H1 (cell line): ENCODE measurements around the gene CTSG. TPM values are rescaled to one million over a fixed set of nuclear protein-coding genes. Genes with fewer than 3 reads are reported as not detected.

ENCODE experiments used
- CTCF ChIA-PET: fragments of 300-600 bp; sonication (Branson Sonifier 250); formaldehyde crosslinking; loops from one replicate; lab custom pipeline; 2021; ENCODE audit not compliant: partially characterized antibody; lab: Charles Lee
- POLR2A ChIA-PET: fragments of 300-600 bp; sonication (Branson Sonifier 250); formaldehyde crosslinking; loops from one replicate; lab custom pipeline; 2021; ENCODE audit warnings: inconsistent platforms; ENCODE audit not compliant: partially characterized antibody; lab: Charles Lee
- DNase-seq, 2 experiments: peaks; one replicate each; pipeline versions ENCODE4 v3.0.0 to v3.0.0-alpha.2; 2010 to 2022; ENCODE audit warnings: low spot score in 2 of 2, low read depth in 1 of 2, mixed read lengths in 1 of 2
- FAIRE-seq: peaks from 2 replicates; lab custom pipeline; 2011; peaks lifted over from hg19 to GRCh38; lab: Jason Lieb, UNC
- H2AFZ ChIP-seq: 2 replicates; pipeline ENCODE4 v1.8.1; 2012; ENCODE audit warnings: low read length, inconsistent platforms
- H2AK5ac ChIP-seq: 2 replicates; pipeline ENCODE4 v1.6.1; 2013; ENCODE audit warnings: low read depth, low read length
- H2BK120ac ChIP-seq: replicated peaks from 2 replicates; pipeline ENCODE3; 2013; ENCODE audit warnings: low read depth, low read length, inconsistent platforms
- H2BK12ac ChIP-seq: 2 replicates; pipeline ENCODE4 v1.6.1; 2013; ENCODE audit warnings: low read depth, low read length
- H2BK15ac ChIP-seq: 2 replicates; pipeline ENCODE4 v1.6.1; 2013; ENCODE audit warnings: low read length
- H2BK20ac ChIP-seq: 2 replicates; pipeline ENCODE4 v1.6.1; 2013; ENCODE audit warnings: low read length
- H2BK5ac ChIP-seq: 2 replicates; pipeline ENCODE4 v1.6.1; 2013; ENCODE audit warnings: low read depth, low read length
- H3K14ac ChIP-seq: 2 replicates; pipeline ENCODE4 v1.6.1; 2013; ENCODE audit warnings: inconsistent platforms; ENCODE audit not compliant: insufficient read length
- H3K18ac ChIP-seq: 2 replicates; pipeline ENCODE4 v1.6.1; 2013; ENCODE audit warnings: low read length; ENCODE audit errors: extremely low read depth
- H3K23ac ChIP-seq: 2 replicates; pipeline ENCODE4 v1.6.1; 2013; ENCODE audit warnings: inconsistent platforms; ENCODE audit not compliant: insufficient read length
- H3K23me2 ChIP-seq: 2 replicates; pipeline ENCODE4 v1.6.1; 2013; ENCODE audit warnings: low read depth, low read length
- H3K27ac ChIP-seq: 2 replicates; pipeline ENCODE4 v1.6.1; 2011; ENCODE audit warnings: low read depth, low read length, inconsistent platforms
- H3K27me3 ChIP-seq, 4 experiments: replicated peaks in 1 of 4; 1 replicate in 1 of 4; 2 replicates in 3 of 4; pipeline versions ENCODE4 v1.6.1 to v1.8.1; 2011 to 2013; ENCODE audit warnings: low read length in 3 of 4, mild to moderate bottlenecking in 3 of 4, inconsistent platforms in 2 of 4, mixed read lengths in 2 of 4, moderate library complexity in 1 of 4; ENCODE audit not compliant: control insufficient read depth in 3 of 4, insufficient read depth in 3 of 4; ENCODE audit errors: extremely low read depth in 1 of 4
- H3K36me3 ChIP-seq, 4 experiments: 2 replicates each; pipeline versions ENCODE4 v1.6.1 to v1.8.1; 2011 to 2013; ENCODE audit warnings: mild to moderate bottlenecking in 4 of 4, low read length in 3 of 4, moderate library complexity in 2 of 4, control low read depth in 1 of 4, inconsistent platforms in 1 of 4; ENCODE audit not compliant: insufficient read depth in 4 of 4, control insufficient read depth in 2 of 4
- H3K4ac ChIP-seq: replicated peaks from 2 replicates; pipeline ENCODE3; 2013; ENCODE audit warnings: low read length, low read depth, mixed read lengths, inconsistent platforms; ENCODE audit not compliant: insufficient read length
- H3K4me1 ChIP-seq, 4 experiments: replicated peaks in 1 of 4; 1 replicate in 1 of 4; 2 replicates in 3 of 4; pipeline versions ENCODE4 v1.6.1 to v1.8.1; 2011 to 2013; ENCODE audit warnings: low read length in 3 of 4, inconsistent platforms in 2 of 4, mixed read lengths in 1 of 4; ENCODE audit not compliant: insufficient read depth in 4 of 4, control insufficient read depth in 3 of 4
- H3K4me2 ChIP-seq, 2 experiments: 2 replicates each; pipeline versions ENCODE4 v1.6.1 to v1.8.1; 2011 to 2013; ENCODE audit warnings: low read depth in 2 of 2, low read length in 2 of 2, control low read depth in 1 of 2, inconsistent platforms in 1 of 2, mild to moderate bottlenecking in 1 of 2; ENCODE audit not compliant: insufficient read depth in 1 of 2
- H3K4me3 ChIP-seq, 4 experiments: fragments of 200-600, 300-600 bp in 1 of 4; sonication (generic), shearing (Covaris generic), sonication (Bioruptor Twin) in 1 of 4; 2 replicates each; pipeline versions ENCODE4 v1.5.1 to v1.8.1; 2011 to 2016; ENCODE audit warnings: low read length in 4 of 4, low read depth in 3 of 4, control low read depth in 2 of 4, inconsistent platforms in 2 of 4, mild to moderate bottlenecking in 2 of 4, mixed read lengths in 1 of 4, moderate library complexity in 1 of 4; ENCODE audit not compliant: insufficient read depth in 2 of 4; ENCODE audit errors: extremely low read depth in 1 of 4
- H3K56ac ChIP-seq: replicated peaks from 2 replicates; pipeline ENCODE3; 2013; ENCODE audit warnings: low read depth, mild to moderate bottlenecking, mixed read lengths, low read length, inconsistent platforms; ENCODE audit not compliant: insufficient read length
- H3K79me1 ChIP-seq: 2 replicates; pipeline ENCODE4 v1.6.1; 2013; ENCODE audit warnings: low read depth, low read length, control low read depth
- H3K79me2 ChIP-seq, 2 experiments: 2 replicates each; pipeline versions ENCODE4 v1.6.1 to v1.8.1; 2012 to 2013; ENCODE audit warnings: low read length in 2 of 2, mild to moderate bottlenecking in 2 of 2, inconsistent platforms in 1 of 2; ENCODE audit not compliant: insufficient read depth in 2 of 2, control insufficient read depth in 1 of 2
- H3K9ac ChIP-seq, 4 experiments: replicated peaks in 1 of 4; 1 replicate in 1 of 4; 2 replicates in 3 of 4; pipeline versions ENCODE4 v1.6.1 to v1.8.1; 2011 to 2013; ENCODE audit warnings: low read depth in 3 of 4, low read length in 3 of 4, control low read depth in 2 of 4, mild to moderate bottlenecking in 2 of 4, moderate library complexity in 2 of 4, inconsistent platforms in 1 of 4; ENCODE audit errors: extremely low read depth in 1 of 4
- H3K9me3 ChIP-seq, 2 experiments: 2 replicates each; pipeline versions ENCODE4 v1.6.1 to v1.8.1; 2012 to 2013; ENCODE audit warnings: mild to moderate bottlenecking in 2 of 2, moderate library complexity in 2 of 2, control low read depth in 1 of 2, inconsistent platforms in 1 of 2, low read depth in 1 of 2, low read length in 1 of 2, mixed read lengths in 1 of 2; ENCODE audit not compliant: insufficient read depth in 2 of 2
- H4K20me1 ChIP-seq, 2 experiments: replicated peaks in 1 of 2; 2 replicates each; pipeline versions ENCODE3 to v1.8.1; 2011 to 2013; ENCODE audit warnings: inconsistent platforms in 2 of 2, low read length in 2 of 2, mild to moderate bottlenecking in 1 of 2; ENCODE audit not compliant: insufficient read depth in 2 of 2, control insufficient read depth in 1 of 2
- H4K5ac ChIP-seq: 2 replicates; pipeline ENCODE4 v1.6.1; 2013; ENCODE audit warnings: low read length, low read depth, mixed read lengths, inconsistent platforms; ENCODE audit not compliant: insufficient read length
- H4K8ac ChIP-seq: 2 replicates; pipeline ENCODE4 v1.8.0; 2013; ENCODE audit warnings: mild to moderate bottlenecking, moderate library complexity, low read length, inconsistent platforms; ENCODE audit not compliant: insufficient read depth; ENCODE audit errors: extremely low read depth
- H4K91ac ChIP-seq: replicated peaks from 2 replicates; pipeline ENCODE3; 2013; ENCODE audit warnings: low read length, mixed read lengths, inconsistent platforms; ENCODE audit not compliant: insufficient read length
- POU5F1 ChIP-seq: IDR thresholded peaks from 2 replicates; pipeline ENCODE4 v1.6.1; 2011; ENCODE audit warnings: low read depth, mild to moderate bottlenecking, low read length, moderate library complexity
- WGBS, 2 experiments: shearing (Covaris generic) in 1 of 2; methylation state at CpG; one replicate each; pipeline versions ENCODE4 v1.1.6 to v1.1.7; 2013 to 2015; ENCODE audit warnings: low lambda C conversion rate in 2 of 2, mixed read lengths in 2 of 2, inconsistent platforms in 1 of 2, low coverage in 1 of 2, missing lambda C conversion rate in 1 of 2; ENCODE audit not compliant: insufficient replicate concordance in 2 of 2, insufficient coverage in 1 of 2, insufficient read length in 1 of 2; ENCODE audit errors: extremely low coverage in 1 of 2, missing lambda C conversion rate in 1 of 2; 5-methylcytosine and 5-hydroxymethylcytosine counted together
- polyA plus RNA-seq, 7 experiments: library from polyadenylated mRNA; depleted of rRNA in 3 of 7; stranded (reverse) in 5 of 7; unstranded in 2 of 7; fragments of >200 nt in 5 of 7; fragments of 200-250 nt in 2 of 7; gene quantifications; 1 replicate in 5 of 7; 2 replicates in 1 of 7; 4 replicates in 1 of 7; pipeline versions ENCODE4 v1.2.1 to v1.2.3, GENCODE V29; 2011 to 2013; ENCODE audit warnings: missing spikeins in 2 of 7, mixed read lengths in 2 of 7
- total RNA-seq: library from RNA; stranded (reverse); fragmentation: NEBNext Ultra II Directional; extraction: Animal tissue kit (Norgen Biotek cat#: 25700); gene quantifications from 2 replicates; pipeline ENCODE4 v1.2.1, GENCODE V29; 2021

CTSG gene
- total and polyA plus RNA-seq, 2 of the 8 experiments (the other 6 are each of a cell fraction or from before 2014, with no cell fraction given): not detected

GRCh38 chr14:24607635-24608514, 31.8 kb upstream of the CTSG start:
- H4K5ac ChIP-seq: no peak overlapping the region
- H2BK15ac ChIP-seq: no peak overlapping the region
- H3K23ac ChIP-seq: no peak overlapping the region
- H2BK5ac ChIP-seq: no peak overlapping the region
- no peak overlapping the region for H3K9ac ChIP-seq
- no peak overlapping the region for H2BK120ac ChIP-seq
- no peak for FAIRE-seq
- no peak for DNase-seq
- WGBS, 2 experiments: 85% methylated on average over 8 of the region's 8 CpGs; no CpG with 5 or more reads in 1 of the 2 experiments
- H3K27me3 ChIP-seq: no peaks in the 10 kb centered on the region
- 0 out of 2 replicates have a peak, but pooled peaks cover 2% of the 10 kb centered on the region for H3K23me2 ChIP-seq
- no peak overlapping the region for H3K18ac ChIP-seq
- no peak overlapping the region for H2AFZ ChIP-seq
- POLR2A ChIA-PET: no interaction called here
- H2BK12ac ChIP-seq: no peak overlapping the region
- no peak overlapping the region for H2AK5ac ChIP-seq
- TF ChIP-seq POU5F1: no peak
- TF ChIP-seq, all 59 proteins: peak for 0
- Histone ChIP-seq H3K9me3 (peaks cover 4% of the 10 kb centered on the region in 2 experiments; a peak in 2 of 4 replicates), H3K36me3 (no peaks in the 10 kb centered on the region), H3K4ac (no peak overlapping the region), H3K56ac (no peak overlapping the region), H3K4me2 (no peak overlapping the region), H3K4me3 (no peak overlapping the region), H4K91ac (no peak overlapping the region), H3K79me1 (no peaks in the 10 kb centered on the region), H3K79me2 (no peaks in the 10 kb centered on the region), H4K20me1 (no peaks in the 10 kb centered on the region), H3K4me1 (no peaks in the 10 kb centered on the region), H3K27ac (no peak overlapping the region), H2BK20ac (no peak overlapping the region), H3K14ac (no peak overlapping the region), H4K8ac (no peak overlapping the region)
- CTCF ChIA-PET: interaction anchor here (1.8 kb wide), 1 partner anchor 35 kb away, joined by 4 read pairs; no protein-coding TSS in a partner anchor
